Superior temporal gyrus (tissue), 1 donor: ENCODE measurements around the gene CST4.
A peak's percentile ranks its signal among the peaks of the same experiment; 100 is the strongest.
"Not testable (repeated sequence)": the region's sequence is repeated elsewhere in the genome, so short reads cannot be mapped to it uniquely, and the experiment has no call there.

Experiments used
- DNase-seq: peaks from one replicate; pipeline ENCODE4 v3.0.0-alpha.2; 2016; ENCODE audit errors: extremely low spot score

The CST4 gene

GRCh38 chr20:23687986-23688385, 852 bp downstream of the CST4 start:
- no peak for DNase-seq

GRCh38 chr20:23686046-23686750, 2.6 kb downstream of the CST4 start:
- no peak for DNase-seq

GRCh38 chr20:23685529-23685896, 3.3 kb downstream of the CST4 start:
- DNase-seq: not testable (repeated sequence)

GRCh38 chr20:23684261-23684660, 4.6 kb downstream of the CST4 start:
- no peak for DNase-seq

GRCh38 chr20:23683807-23684206, 5.0 kb downstream of the CST4 start:
- no peak for DNase-seq

GRCh38 chr20:23683281-23683680, 5.6 kb downstream of the CST4 start:
- no peak for DNase-seq

- DNase-seq: no peak
Observed at GRCh38 chr20:23680146-23680545, 8.7 kb downstream of the CST4 start.

GRCh38 chr20:23679133-23680092, 9.4 kb downstream of the CST4 start:
- DNase-seq: no peak

GRCh38 chr20:23673209-23673608, 15.6 kb downstream of the CST4 start:
- DNase-seq: no peak

GRCh38 chr20:23672158-23672557, 16.7 kb downstream of the CST4 start:
- no peak for DNase-seq

GRCh38 chr20:23671479-23671878, 17.4 kb downstream of the CST4 start:
- no peak for DNase-seq

GRCh38 chr20:23670361-23670760, 18.5 kb downstream of the CST4 start:
- no peak for DNase-seq

GRCh38 chr20:23669866-23670265, 19.0 kb downstream of the CST4 start:
- no peak for DNase-seq

GRCh38 chr20:23669327-23669726, 19.5 kb downstream of the CST4 start:
- no peak for DNase-seq

GRCh38 chr20:23668477-23668951, 20.3 kb downstream of the CST4 start:
- DNase-seq: peak; percentile 72

GRCh38 chr20:23667666-23668065, 21.2 kb downstream of the CST4 start:
- no peak for DNase-seq

- no peak for DNase-seq
Observed at GRCh38 chr20:23666698-23667097, 22.1 kb downstream of the CST4 start.

- DNase-seq: no peak
Observed at GRCh38 chr20:23666189-23666588, 22.6 kb downstream of the CST4 start.

- no peak for DNase-seq
Observed at GRCh38 chr20:23664954-23665353, 23.9 kb downstream of the CST4 start.

- not testable (repeated sequence) for DNase-seq
Observed at GRCh38 chr20:23664046-23664445, 24.8 kb downstream of the CST4 start.

GRCh38 chr20:23663180-23663579, 25.7 kb downstream of the CST4 start:
- no peak for DNase-seq

GRCh38 chr20:23662276-23662870, 26.5 kb downstream of the CST4 start:
- no peak for DNase-seq
